ENCODE measurements around the gene CCDC33.
"Not testable (repeated sequence)": the region's sequence is repeated elsewhere in the genome, so short reads cannot be mapped to it uniquely, and the experiment has no call there.

The CCDC33 gene

GRCh38 chr15:74338676-74339075, 102.5 kb downstream of the CCDC33 start:
- DNase-seq = no peak

DNA sequence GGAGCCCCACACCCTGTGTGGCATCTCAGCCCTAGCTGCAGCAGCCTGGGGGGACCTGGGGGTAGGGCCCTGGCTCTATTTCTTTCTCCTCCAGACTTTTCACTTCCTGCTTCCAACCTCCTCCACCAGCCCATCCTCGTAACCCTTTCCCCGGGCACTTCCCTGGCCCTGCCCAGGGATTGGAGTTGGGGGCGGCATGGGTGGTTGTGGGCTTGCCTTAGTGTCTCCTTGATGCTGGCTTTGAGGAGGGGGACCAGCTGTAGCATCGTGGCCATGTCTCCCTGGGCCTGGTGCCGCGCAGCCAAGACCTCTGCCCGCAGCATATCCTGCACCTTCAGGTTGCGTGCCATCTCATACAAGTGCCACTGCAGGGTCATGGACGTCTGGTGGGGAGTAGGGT, 103.2 kb downstream of the CCDC33 start:
- DNase-seq = no peak

DNA sequence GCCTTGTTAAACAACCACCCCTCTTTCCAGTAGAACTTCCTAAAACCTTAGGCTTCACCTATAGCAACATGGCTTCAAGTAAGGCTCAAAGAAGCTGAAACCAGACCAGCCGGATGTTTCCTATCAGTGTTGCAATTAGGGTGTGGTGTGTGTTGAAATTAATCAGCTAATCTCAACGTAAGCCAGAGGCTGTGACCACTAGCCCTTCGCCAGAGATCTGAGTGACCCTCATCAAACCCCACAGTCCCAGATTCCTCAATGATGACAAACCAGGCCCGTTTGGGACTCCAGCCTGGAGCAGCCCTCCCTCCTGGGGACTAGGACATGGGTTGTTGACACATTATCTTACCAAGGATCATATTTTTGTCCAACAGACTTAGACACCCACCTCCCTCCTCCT, 104.0 kb downstream of the CCDC33 start:
- DNase-seq = no peak

DNA sequence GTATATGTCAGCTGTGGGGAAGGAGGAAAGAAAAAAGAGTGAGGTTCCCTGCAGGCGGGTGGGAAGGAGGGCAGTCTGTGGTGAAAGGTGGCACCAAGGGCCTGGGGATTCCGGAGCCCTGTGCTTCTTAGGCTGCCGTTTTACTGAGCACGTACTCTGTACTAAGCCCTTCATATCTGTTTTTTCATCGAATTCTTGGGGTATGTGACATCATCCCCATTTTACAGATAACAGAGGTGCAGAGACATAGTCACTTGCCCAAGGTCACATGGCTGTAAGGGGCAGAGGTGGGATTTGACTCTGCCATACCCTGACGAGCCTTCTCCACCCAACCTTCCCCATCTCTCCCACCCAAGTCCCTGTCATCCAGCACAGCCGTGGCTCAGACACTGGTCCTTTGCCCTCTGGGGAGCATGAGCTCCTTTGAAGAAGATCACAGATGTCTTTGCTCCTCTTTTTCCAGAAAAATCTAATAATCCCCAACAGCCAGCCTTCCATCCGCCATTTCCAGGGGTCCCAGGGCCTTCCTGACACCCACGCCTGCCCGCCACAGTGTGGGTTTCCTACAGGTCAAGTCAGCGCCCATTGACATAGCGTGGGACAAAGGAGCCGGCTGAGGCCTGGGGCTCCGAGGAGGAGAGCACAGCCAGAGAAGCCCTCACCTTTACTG, 107.1 kb downstream of the CCDC33 start:
- DNase-seq = no peak

DNA sequence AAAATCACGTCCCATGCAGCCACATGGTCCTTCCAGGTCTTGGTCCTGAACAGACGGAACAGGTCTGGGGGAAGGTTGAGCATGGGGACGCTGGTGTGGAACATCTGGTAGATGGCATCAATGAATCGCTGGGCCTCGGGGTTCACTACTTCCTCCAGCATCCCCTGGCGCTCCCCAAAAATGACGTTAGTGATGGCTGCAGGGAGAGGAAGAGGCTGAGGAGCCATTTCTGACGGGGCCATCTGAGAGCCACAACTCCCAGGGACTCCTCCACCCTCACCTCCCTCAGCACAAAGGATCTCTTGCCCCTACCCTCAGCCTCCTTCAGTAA, 107.6 kb downstream of the CCDC33 start:
- no peak for DNase-seq

GRCh38 chr15:74345051-74345450, 108.9 kb downstream of the CCDC33 start:
- no peak for DNase-seq

DNA sequence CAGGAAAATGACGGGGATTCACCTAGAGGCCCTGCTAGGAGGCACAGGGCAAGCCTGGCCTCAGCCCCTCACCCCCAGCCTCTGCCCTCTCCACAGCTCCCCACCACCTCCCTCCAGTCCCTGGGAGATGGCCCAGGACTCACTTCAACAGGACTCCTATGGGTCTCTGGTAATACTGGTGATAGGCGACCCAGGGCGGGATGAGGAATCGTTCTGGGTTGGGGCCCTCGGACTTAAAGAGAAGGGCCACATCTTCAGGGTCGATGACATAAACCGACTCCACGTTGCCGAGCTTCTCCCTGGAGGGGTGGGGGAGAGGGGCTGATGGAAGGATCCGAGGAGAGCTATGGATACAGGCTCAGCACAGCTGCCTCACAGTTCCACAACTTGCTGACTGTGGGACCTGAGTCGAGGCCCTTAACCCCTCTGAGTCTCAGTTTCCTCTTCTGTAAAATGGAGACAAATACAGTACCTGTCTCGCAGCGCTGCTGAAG, 111.7 kb downstream of the CCDC33 start:
- no peak for DNase-seq

DNA sequence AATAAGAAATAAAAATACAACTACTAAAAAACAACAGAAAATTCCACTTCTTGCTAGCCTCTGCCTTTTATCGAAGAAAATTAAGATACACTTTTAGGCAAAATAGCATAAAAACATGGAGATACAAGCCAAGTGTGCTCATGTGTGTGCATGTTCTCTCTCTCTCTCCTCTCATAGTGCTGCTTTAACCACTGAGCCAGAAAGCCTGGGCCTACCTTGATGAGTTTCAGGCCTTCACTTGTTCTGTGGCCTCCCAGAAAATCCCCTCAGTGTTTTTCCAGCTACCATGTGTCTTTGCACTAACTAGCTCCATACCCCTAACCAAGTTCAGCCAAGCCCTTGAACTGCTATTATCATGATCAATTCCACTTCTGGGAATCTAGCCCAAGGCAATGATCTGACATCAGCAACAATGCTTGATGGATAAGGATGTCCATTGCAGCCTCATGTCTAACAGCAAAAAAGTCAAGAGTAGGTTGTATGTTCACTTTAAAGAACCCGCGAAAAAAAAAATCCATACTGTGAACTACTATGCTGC, 113.2 kb downstream of the CCDC33 start:
- DNase-seq = no peak

DNA sequence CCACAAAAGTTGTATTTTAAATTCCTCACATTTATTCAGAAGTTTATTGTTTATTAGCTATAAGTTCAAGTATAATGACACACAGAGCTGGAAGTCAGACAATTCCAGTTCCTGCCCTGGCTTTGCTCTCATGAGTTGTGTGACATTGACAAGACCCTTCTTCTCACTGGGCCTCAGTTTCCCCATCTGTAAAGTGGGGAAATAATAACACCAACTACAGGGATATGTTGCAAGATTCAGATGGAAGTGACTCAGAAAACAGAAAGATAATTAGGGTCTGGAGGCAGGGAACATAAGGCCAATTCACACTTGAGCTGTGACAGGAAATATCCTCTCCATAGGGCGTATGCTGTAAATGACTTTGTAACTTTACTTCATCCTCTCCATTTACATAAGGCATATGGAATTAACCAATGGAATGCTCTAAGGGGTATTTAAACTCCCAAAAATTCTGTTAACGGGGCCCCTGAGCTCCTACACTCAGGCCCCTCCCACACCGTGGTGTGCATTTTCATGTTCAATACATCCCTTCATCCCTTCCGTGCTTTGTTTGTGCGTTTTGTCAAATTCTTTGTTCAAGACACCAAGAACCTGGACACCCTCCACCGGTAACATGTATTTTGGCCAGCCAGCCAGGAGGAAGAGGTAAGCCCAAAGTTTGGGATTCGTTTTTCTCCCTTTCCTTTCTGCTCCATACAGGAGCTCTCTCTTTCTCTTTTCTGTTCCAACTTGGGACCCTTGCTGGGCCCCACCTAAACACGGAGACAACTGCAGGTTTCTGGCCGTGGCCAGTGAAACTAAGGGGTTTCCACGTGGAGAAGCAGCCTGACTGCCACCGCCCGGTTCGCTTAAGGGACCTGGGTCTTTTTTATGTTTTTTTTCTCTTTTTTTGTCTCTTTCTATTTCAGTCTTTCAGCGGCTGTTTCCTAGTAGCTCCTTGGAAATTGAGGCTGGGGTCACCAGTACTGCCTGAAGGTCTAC, 114.5 kb downstream of the CCDC33 start:
- no peak for DNase-seq

GRCh38 chr15:74351670-74352069, 115.5 kb downstream of the CCDC33 start:
- no peak for DNase-seq

- no peak for DNase-seq
Observed at GRCh38 chr15:74352393-74352910, 116.3 kb downstream of the CCDC33 start.

GRCh38 chr15:74353992-74354391, 117.9 kb downstream of the CCDC33 start:
- DNase-seq = not testable (repeated sequence)

GRCh38 chr15:74356050-74356449, 119.9 kb downstream of the CCDC33 start:
- DNase-seq = not testable (repeated sequence)

DNA sequence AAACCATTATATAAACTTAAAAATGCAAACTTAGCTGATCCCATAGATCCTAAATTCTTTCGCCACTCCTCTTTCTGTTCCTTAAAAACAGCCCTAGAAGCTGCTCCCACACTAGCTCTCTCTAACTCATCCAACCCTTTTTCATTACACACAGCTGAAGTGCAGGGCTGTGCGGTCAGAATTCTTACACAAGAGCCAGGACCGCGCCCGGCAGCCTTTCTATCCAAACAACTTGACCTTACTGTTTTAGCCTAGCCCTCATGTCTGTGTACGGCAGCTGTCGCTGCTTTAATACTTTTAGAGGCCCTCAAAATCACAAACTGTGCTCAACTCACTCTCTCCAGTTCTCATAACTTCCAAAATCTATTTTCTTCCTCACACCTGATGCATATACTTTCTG, 121.4 kb downstream of the CCDC33 start:
- DNase-seq = not testable (repeated sequence)

- not testable (repeated sequence) for DNase-seq
Observed at GRCh38 chr15:74359376-74359775, 123.2 kb downstream of the CCDC33 start.

DNA sequence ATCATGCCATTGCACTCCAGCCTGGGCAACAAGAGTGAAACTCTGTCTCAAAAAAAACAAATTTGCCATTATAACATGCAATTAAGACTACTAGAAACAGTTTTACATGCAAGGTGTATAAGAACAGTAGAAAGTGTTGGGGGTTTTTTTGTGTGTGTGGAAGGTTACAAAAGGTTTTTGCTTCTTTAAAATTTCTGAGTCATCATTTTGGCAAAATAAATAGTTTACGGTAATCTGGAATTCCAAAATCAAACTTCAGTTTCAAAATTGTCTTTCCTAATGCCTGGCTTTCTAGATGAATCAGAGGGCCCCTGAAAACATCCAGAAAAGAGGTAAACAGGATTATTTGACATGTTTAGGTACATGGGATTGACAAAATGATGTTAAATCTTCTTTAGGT, 124.7 kb downstream of the CCDC33 start:
- not testable (repeated sequence) for DNase-seq

DNA sequence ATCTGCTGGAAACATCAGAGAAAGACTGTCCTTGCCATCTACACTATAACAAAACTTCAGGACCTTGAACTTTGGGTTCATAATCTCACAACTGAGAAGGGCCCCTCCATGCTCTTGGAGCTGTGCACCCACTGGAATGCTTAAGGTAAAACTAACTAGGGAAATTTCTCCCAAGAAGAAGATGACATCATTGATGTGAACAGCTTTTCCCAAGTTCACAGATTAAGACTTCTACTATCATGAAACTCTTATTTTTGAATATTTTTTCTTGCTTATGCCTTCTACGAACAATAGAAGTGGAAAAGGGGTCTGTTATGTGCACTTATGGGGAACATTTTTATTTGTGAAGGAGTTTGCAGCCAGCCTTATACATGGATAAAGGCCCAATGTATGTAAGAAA, 126.4 kb downstream of the CCDC33 start:
- DNase-seq = no peak

DNA sequence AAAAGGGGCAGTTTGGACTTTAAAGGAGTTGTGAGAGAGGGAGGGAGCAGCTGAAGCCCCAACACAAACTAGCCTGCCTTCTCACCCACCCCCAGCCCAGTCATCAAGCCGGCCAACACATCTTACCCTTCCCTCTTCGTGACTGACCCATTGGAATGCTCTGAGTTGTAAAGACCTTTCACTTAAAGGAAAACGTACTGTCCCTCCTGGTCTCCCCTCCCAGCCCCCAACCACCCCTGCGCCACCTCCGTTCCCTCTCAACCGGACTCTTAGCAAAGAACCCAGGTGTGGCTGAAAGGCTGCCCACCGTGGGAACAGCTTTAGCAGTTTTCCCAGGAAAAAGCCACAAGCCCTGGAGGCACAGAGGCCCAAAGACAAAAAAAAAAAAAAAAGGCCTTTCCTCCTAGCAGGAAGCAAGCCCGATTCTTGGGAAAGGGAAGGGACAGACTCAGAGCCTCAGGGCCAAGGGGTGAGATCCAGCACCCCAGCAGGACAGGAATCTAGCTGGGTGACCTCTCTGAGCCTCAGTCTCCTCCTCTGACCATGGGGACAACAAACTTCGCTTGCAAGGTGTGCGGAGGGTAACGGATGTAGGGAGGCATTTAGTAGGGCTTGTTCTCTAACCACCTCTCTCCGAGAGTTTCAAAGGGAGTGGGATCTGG, 128.9 kb downstream of the CCDC33 start:
- DNase-seq = no peak

DNA sequence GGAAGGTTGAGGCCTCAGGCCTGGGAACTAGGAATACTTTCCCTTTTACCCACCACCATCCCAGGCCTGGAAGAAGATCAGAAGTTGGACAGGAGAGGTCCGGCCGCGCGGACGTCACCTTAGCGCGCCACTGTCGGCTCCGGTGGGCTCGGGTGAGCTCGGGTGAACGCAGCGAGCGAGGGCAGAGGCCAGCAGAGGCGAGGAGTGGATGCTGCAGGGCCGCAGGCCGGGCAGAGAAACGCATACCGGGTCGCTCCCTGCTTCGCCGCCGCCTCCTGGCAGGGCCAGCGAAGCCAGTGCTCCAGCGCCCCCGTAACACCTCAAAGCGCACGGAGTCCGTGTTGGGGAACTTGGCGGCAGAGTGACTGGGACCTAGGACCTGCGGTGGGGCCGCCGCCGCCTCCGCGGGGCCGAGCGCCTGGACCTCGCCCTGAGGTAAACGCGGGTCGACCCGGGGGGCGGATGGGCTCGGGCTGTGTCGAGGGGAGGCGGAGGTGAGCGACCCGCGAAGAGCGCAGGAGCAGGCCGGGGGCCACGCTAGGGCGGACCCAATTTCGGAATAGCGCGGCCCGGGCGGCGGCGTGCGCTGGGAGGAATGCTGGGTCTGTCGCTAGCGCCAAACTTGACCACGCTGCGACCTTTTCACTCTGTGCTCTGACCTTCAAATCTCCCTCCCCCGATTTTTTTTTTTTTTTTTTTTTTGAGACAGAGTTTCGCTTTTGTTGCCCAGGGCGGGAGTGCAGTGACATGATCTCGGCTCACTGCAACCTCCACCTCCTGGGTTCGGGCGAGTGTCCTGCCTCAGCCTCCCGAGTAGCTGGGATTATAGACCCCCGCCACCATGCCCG, 129.7 kb downstream of the CCDC33 start:
- no peak for DNase-seq

GRCh38 chr15:74367296-74367854, 131.2 kb downstream of the CCDC33 start, which contains the start of gene CYP11A1:
Gene CYP11A1, minus strand, starts transcription at chr15:74367646. Its CDS starts 61 bp downstream, at chr15:74367585.
- DNase-seq = no peak

GRCh38 chr15:74368121-74368520, 132.0 kb downstream of the CCDC33 start:
- no peak for DNase-seq

Data from hematopoietic multipotent progenitor cell treated with erythropoietin and hydrocortisone succinate and interleukin-3 and kit ligand, for 8 days (in vitro differentiated cells).